ENCODE data around the gene VPS8.

VPS8 gene

DNA sequence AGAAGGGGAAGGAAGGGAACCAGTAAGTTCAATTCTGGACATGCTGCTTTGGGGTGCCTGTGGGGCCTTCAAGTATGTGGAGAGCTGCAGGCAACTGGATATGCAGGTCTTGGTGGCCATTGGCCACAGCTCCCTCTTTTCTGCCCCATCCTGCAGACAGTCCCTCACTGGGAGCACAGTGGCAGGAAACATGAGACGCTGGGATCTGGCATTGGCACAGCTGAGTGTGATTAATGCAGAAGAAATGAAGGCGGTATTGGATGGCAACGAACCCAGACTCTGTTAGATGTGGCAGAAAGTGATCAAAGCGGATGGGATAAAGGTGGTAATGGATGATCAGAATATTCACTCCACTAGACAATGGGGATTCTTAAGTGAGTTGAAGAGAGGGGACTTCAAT is 23.2 kb upstream of the VPS8 start:
- H3K4me1 ChIP-seq (ENCODE audit: control insufficient read depth, insufficient read depth, low read length) = peaks cover 16% of the 10 kb centered on the region
- no peaks in the 10 kb centered on the region for H3K36me3 ChIP-seq (ENCODE audit: control insufficient read depth, insufficient read depth, low read length, severe bottlenecking)
- no peak overlapping the region for H3K4me3 ChIP-seq (ENCODE audit: low read length)
- no peaks in the 10 kb centered on the region for H3K9me3 ChIP-seq (ENCODE audit: control insufficient read depth, low read length)
- no peak overlapping the region for H3K9ac ChIP-seq (ENCODE audit: low read length)
- H3K27me3 ChIP-seq (replicated peaks; ENCODE audit: control insufficient read depth, insufficient read depth, low read length) = no peaks in the 10 kb centered on the region
- DNase-seq (ENCODE audit: low read depth) = peak; percentile 33

GRCh38 chr3:184789314-184789998 is 22.5 kb upstream of the VPS8 start:
- H3K4me1 ChIP-seq (ENCODE audit: control insufficient read depth, insufficient read depth, low read length) = peaks cover 16% of the 10 kb centered on the region
- DNase-seq (ENCODE audit: low read depth) = no peak
- no peak overlapping the region for H3K4me3 ChIP-seq (ENCODE audit: low read length)
- no peaks in the 10 kb centered on the region for H3K9me3 ChIP-seq (ENCODE audit: control insufficient read depth, low read length)
- H3K9ac ChIP-seq (ENCODE audit: low read length) = no peak overlapping the region
- H3K36me3 ChIP-seq (ENCODE audit: control insufficient read depth, insufficient read depth, low read length, severe bottlenecking) = no peaks in the 10 kb centered on the region
- no peaks in the 10 kb centered on the region for H3K27me3 ChIP-seq (replicated peaks; ENCODE audit: control insufficient read depth, insufficient read depth, low read length)

GRCh38 chr3:184791171-184791570 is 20.8 kb upstream of the VPS8 start:
- no peak for DNase-seq (ENCODE audit: low read depth)
- no peaks in the 10 kb centered on the region for H3K9me3 ChIP-seq (ENCODE audit: control insufficient read depth, low read length)
- no peak overlapping the region for H3K9ac ChIP-seq (ENCODE audit: low read length)
- H3K4me3 ChIP-seq (ENCODE audit: low read length) = no peak overlapping the region
- peaks cover 5% of the 10 kb centered on the region for H3K27me3 ChIP-seq (replicated peaks; ENCODE audit: control insufficient read depth, insufficient read depth, low read length)
- H3K36me3 ChIP-seq (ENCODE audit: control insufficient read depth, insufficient read depth, low read length, severe bottlenecking) = no peaks in the 10 kb centered on the region
- H3K4me1 ChIP-seq (ENCODE audit: control insufficient read depth, insufficient read depth, low read length) = peaks cover 9% of the 10 kb centered on the region

DNA sequence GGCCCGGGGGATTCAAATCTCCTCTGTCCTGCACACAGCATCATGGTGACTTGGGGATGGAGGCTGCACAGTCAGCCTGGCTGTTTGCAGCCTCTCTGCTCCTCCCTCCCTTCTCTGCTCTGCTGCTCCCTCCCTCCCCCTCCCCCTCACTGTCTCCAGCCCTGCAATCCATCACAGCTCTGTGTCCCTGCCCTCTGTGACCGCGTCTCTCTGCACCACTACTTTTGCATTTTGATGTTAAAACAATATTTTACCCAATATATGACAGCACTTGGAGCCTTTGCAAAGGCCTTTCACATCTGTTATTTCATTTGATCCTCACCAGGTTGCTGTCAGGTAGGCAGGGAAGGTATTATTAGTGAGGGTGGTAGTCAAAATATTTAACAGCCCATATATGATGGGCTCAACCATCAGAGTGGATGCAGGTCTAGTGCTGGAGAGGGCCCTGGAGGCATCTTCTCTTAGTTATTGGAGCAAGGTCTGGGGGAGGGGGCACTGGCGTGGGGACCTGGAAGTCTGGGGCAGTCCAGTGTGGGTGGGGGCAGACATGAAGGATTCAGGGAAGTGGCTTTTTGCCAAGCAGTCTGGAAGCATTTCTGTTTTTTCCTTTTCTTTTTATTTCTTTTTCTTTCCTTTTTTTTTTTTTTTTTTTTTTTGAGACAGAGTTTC is 16.3 kb upstream of the VPS8 start:
- Histone ChIP-seq H3K4me1 (ENCODE audit: control insufficient read depth, insufficient read depth, low read length) (no peaks in the 10 kb centered on the region), H3K9me3 (ENCODE audit: control insufficient read depth, low read length) (no peaks in the 10 kb centered on the region), H3K4me3 (ENCODE audit: low read length) (no peak overlapping the region), H3K27me3 (replicated peaks; ENCODE audit: control insufficient read depth, insufficient read depth, low read length) (peaks cover 5% of the 10 kb centered on the region), H3K36me3 (ENCODE audit: control insufficient read depth, insufficient read depth, low read length, severe bottlenecking) (no peaks in the 10 kb centered on the region), H3K9ac (ENCODE audit: low read length) (no peak overlapping the region)
- no peak for DNase-seq (ENCODE audit: low read depth)

GRCh38 chr3:184796551-184796950 is 15.4 kb upstream of the VPS8 start:
- no peaks in the 10 kb centered on the region for H3K4me1 ChIP-seq (ENCODE audit: control insufficient read depth, insufficient read depth, low read length)
- no peak for DNase-seq (ENCODE audit: low read depth)
- peaks cover 5% of the 10 kb centered on the region for H3K27me3 ChIP-seq (replicated peaks; ENCODE audit: control insufficient read depth, insufficient read depth, low read length)
- no peak overlapping the region for H3K4me3 ChIP-seq (ENCODE audit: low read length)
- H3K9me3 ChIP-seq (ENCODE audit: control insufficient read depth, low read length) = no peaks in the 10 kb centered on the region
- H3K9ac ChIP-seq (ENCODE audit: low read length) = no peak overlapping the region
- no peaks in the 10 kb centered on the region for H3K36me3 ChIP-seq (ENCODE audit: control insufficient read depth, insufficient read depth, low read length, severe bottlenecking)

- no peak for DNase-seq (ENCODE audit: low read depth)
Observed at GRCh38 chr3:184796954-184797353, 15.0 kb upstream of the VPS8 start.

DNA sequence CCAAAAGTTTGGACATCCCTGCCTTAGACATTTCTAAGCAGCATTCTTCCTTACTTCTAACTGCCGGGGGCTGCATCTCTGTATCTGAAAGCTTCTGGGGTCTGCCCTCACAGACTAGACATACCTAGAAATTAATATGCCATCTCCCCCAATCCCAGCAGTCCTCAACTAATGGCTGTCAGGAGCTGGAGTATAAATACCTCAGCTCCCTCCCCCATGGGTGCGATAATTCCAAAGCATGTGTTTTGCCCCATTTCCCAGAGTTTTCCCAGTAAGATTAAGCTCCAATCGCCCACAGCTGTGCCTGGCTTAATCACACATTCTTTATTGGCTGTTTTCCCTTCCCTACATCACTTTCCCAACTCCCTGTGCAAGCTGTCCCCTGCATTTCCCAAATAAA is 13.8 kb upstream of the VPS8 start:
- Histone ChIP-seq H3K4me3 (ENCODE audit: low read length) (no peak overlapping the region), H3K4me1 (ENCODE audit: control insufficient read depth, insufficient read depth, low read length) (no peaks in the 10 kb centered on the region), H3K9ac (ENCODE audit: low read length) (no peak overlapping the region), H3K27me3 (replicated peaks; ENCODE audit: control insufficient read depth, insufficient read depth, low read length) (peaks cover 5% of the 10 kb centered on the region), H3K36me3 (ENCODE audit: control insufficient read depth, insufficient read depth, low read length, severe bottlenecking) (no peaks in the 10 kb centered on the region), H3K9me3 (ENCODE audit: control insufficient read depth, low read length) (no peaks in the 10 kb centered on the region)
- DNase-seq (ENCODE audit: low read depth) = no peak

More at GRCh38 chr3:184796954-184797353, 15.0 kb upstream of the VPS8 start:
- Histone ChIP-seq H3K9me3 (ENCODE audit: control insufficient read depth, low read length) (no peaks in the 10 kb centered on the region), H3K9ac (ENCODE audit: low read length) (no peak overlapping the region), H3K4me3 (ENCODE audit: low read length) (no peak overlapping the region), H3K36me3 (ENCODE audit: control insufficient read depth, insufficient read depth, low read length, severe bottlenecking) (no peaks in the 10 kb centered on the region), H3K4me1 (ENCODE audit: control insufficient read depth, insufficient read depth, low read length) (no peaks in the 10 kb centered on the region), H3K27me3 (replicated peaks; ENCODE audit: control insufficient read depth, insufficient read depth, low read length) (peaks cover 5% of the 10 kb centered on the region)

- DNase-seq (ENCODE audit: low read depth) = no peak
- H3K4me1 ChIP-seq (ENCODE audit: control insufficient read depth, insufficient read depth, low read length) = peaks cover 2% of the 10 kb centered on the region
- no peaks in the 10 kb centered on the region for H3K27me3 ChIP-seq (replicated peaks; ENCODE audit: control insufficient read depth, insufficient read depth, low read length)
- H3K4me3 ChIP-seq (ENCODE audit: low read length) = no peak overlapping the region
- H3K36me3 ChIP-seq (ENCODE audit: control insufficient read depth, insufficient read depth, low read length, severe bottlenecking) = no peaks in the 10 kb centered on the region
- no peak overlapping the region for H3K9ac ChIP-seq (ENCODE audit: low read length)
- H3K9me3 ChIP-seq (ENCODE audit: control insufficient read depth, low read length) = no peaks in the 10 kb centered on the region
Observed at GRCh38 chr3:184800349-184800930, 11.5 kb upstream of the VPS8 start.

- Histone ChIP-seq H3K9ac (ENCODE audit: low read length) (no peak overlapping the region), H3K9me3 (ENCODE audit: control insufficient read depth, low read length) (no peaks in the 10 kb centered on the region), H3K4me3 (ENCODE audit: low read length) (no peak overlapping the region), H3K36me3 (ENCODE audit: control insufficient read depth, insufficient read depth, low read length, severe bottlenecking) (no peaks in the 10 kb centered on the region), H3K27me3 (replicated peaks; ENCODE audit: control insufficient read depth, insufficient read depth, low read length) (no peaks in the 10 kb centered on the region), H3K4me1 (ENCODE audit: control insufficient read depth, insufficient read depth, low read length) (peaks cover 6% of the 10 kb centered on the region)
- DNase-seq (ENCODE audit: low read depth) = no peak
Observed at GRCh38 chr3:184801241-184801785, 10.7 kb upstream of the VPS8 start.

DNA sequence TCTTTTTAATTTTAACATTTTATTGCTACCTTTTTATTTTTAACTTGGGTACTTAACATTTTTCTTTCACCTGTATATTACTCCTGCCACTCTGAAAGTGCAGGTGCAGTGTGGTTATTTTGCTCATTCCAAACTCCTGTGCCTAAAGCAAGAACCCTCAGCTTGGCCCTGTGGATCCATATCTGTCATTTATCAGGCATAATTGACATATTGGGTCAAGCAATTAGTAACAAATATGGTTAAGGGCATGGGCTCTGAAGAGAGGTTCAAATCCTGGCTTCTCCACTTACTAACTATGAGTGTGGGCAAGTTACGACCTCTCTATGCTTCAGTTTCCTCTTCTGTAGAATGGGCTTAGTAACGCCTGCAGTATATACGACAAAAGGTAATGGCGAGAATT is 9.8 kb upstream of the VPS8 start:
- H3K4me1 ChIP-seq (ENCODE audit: control insufficient read depth, insufficient read depth, low read length) = peaks cover 6% of the 10 kb centered on the region
- no peak overlapping the region for H3K4me3 ChIP-seq (ENCODE audit: low read length)
- H3K36me3 ChIP-seq (ENCODE audit: control insufficient read depth, insufficient read depth, low read length, severe bottlenecking) = no peaks in the 10 kb centered on the region
- H3K9me3 ChIP-seq (ENCODE audit: control insufficient read depth, low read length) = no peaks in the 10 kb centered on the region
- DNase-seq (ENCODE audit: low read depth) = no peak
- H3K27me3 ChIP-seq (replicated peaks; ENCODE audit: control insufficient read depth, insufficient read depth, low read length) = no peaks in the 10 kb centered on the region
- H3K9ac ChIP-seq (ENCODE audit: low read length) = no peak overlapping the region

DNA sequence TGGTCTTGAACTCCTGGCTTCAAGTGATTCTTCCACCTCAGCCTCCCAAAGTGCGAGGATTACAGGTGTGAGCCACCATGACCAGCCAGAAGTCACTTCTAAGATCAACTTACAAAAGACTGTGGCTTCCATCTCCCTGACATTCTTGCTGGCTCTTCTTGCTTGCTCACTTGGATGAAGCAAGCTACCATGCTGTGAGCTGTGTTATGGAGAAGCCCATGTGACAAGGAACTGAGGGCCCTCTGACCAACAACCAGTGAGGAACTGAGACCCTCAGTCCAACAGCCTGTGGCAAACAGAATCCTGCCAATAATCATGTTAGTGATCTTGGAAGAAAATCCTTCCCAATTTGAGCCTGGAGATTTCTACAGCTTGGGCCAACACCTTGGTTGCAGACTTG is 7.2 kb upstream of the VPS8 start:
- Histone ChIP-seq H3K9ac (ENCODE audit: low read length) (no peak overlapping the region), H3K36me3 (ENCODE audit: control insufficient read depth, insufficient read depth, low read length, severe bottlenecking) (no peaks in the 10 kb centered on the region)

More for the DNA sequence above, 7.2 kb upstream of the VPS8 start:
- Histone ChIP-seq H3K4me1 (ENCODE audit: control insufficient read depth, insufficient read depth, low read length) (peaks cover 6% of the 10 kb centered on the region), H3K4me3 (ENCODE audit: low read length) (no peak overlapping the region), H3K27me3 (replicated peaks; ENCODE audit: control insufficient read depth, insufficient read depth, low read length) (no peaks in the 10 kb centered on the region), H3K9me3 (ENCODE audit: control insufficient read depth, low read length) (no peaks in the 10 kb centered on the region)
- no peak for DNase-seq (ENCODE audit: low read depth)
